ENCODE results near the gene CDK18.

DNA sequence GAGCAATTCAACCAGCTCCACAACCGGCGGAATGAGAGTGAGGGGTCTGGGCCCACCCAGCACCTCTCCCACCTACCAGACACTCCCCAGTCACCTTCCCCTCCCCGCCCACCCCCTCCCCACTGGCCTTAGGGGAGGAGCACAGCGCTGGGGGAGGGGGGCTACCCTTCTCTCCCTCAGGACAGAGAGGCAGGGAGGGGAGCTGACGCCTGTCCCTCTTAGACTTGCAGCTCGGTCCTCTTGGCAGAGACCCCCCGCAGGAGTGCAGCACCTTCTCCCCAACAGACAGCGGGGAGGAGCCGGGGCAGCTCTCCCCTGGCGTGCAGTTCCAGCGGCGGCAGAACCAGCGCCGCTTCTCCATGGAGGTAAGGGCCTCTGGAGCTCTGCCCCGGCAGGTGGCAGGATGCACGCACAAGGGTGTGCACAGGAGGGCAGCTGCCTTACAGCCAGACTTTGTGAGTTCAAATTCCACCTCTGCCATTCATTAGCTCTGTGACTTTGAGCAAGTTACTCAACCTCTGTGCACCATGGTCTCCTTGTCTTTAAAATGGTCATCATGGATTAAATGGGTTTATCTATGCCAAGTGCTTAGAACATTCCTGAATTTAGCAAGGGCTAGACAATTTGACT is 18.9 kb downstream of the CDK18 start:
- TF ChIP-seq SP1 (IDR thresholded peaks at IDR 0.05) = no peak
- TF ChIP-seq BHLHE40 (IDR thresholded peaks at IDR 0.05; ENCODE audit: borderline replicate concordance) = no peak
- no peak for TF ChIP-seq TARDBP (IDR thresholded peaks at IDR 0.05)
- TF ChIP-seq NFRKB (IDR thresholded peaks at IDR 0.05) = no peak
- TF ChIP-seq FOXM1 (IDR thresholded peaks at IDR 0.05; ENCODE audit: borderline replicate concordance) = no peak
- TF ChIP-seq SUZ12 (IDR thresholded peaks at IDR 0.05) = no peak
- TF ChIP-seq HDGF (IDR thresholded peaks at IDR 0.05; ENCODE audit: borderline replicate concordance) = no peak
- no peak for TF ChIP-seq L3MBTL2 (conservative IDR thresholded peaks at IDR 0.05)
- TF ChIP-seq ARNT (IDR thresholded peaks at IDR 0.05) = no peak
